Activated CD8-positive, alpha-beta memory T cell treated with anti-CD3 and anti-CD28 coated beads for 36 hours (primary cell): Measurements from ENCODE around the gene ANKRD16. TPM values are rescaled to one million over a fixed set of nuclear protein-coding genes. Genes with fewer than 3 reads are reported as not detected.

Experiments used
- CTCF ChIA-PET: fragments of 350-600 bp; sonication (Branson Sonifier 250); formaldehyde crosslinking; loops from one replicate; lab custom pipeline; 2021; ENCODE audit warnings: antibody characterized with exemption; lab: Charles Lee
- POLR2A ChIA-PET: fragments of 350-600 bp; sonication (Branson Sonifier 250); formaldehyde crosslinking; loops from one replicate; lab custom pipeline; 2021; ENCODE audit warnings: antibody characterized with exemption; lab: Charles Lee
- total RNA-seq, 2 experiments: library from RNA; stranded (reverse); gene quantifications; one replicate each; pipeline ENCODE4 v1.2.3, GENCODE V29; 2021

ANKRD16 gene
- total RNA-seq, 2 experiments from 2014 or later, result 8.7 to 9.7 TPM

DNA sequence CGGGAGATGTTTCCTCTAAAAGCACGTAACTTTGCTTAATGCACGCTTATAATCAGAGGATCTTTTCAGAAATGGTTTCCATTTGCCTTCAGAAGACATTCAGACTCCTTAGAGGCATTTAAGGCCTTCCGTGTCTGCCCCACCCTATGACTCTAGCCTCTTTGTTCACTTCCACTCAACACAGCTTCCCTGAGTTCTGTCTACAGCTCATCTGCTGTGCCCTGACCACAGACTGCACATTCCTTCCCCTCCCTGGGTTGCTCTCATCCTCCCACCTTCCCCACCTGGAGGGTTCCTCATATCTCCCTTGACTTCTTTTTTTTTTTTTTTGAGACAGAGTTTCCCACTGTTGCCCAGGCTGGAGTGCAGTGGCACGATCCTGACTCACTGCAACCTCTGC lies 17.0 kb upstream of the ANKRD16 start:
- CTCF ChIA-PET, result no interaction called here
- POLR2A ChIA-PET, result no interaction called here

DNA sequence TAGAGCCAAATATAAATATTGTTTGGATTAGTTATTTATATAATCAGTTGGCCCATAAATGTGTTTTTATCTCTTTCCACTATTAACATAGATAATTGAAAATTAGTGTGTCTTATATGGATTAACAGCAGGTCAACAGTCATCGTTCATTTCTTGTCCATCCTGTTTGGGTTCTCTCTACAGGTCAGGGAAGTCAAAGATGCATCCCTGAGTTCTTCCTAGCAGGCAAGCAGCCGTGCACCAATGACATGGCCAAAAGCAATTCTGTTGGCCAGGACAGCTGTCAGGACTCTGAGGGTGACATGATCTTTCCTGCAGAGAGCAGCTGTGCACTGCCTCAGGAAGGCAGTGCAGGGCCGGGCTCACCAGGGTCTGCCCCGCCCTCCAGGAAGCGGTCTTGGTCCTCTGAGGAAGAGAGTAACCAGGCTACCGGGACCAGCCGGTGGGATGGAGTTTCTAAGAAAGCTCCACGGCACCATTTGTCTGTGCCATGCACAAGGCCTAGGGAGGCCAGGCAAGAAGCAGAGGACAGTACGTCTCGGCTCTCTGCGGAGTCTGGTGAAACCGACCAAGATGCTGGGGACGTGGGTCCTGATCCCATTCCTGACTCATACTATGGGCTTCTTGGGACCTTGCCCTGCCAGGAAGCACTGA lies 16.3 kb upstream of the ANKRD16 start:
- ChIA-PET CTCF (no interaction called here), POLR2A (no interaction called here)

DNA sequence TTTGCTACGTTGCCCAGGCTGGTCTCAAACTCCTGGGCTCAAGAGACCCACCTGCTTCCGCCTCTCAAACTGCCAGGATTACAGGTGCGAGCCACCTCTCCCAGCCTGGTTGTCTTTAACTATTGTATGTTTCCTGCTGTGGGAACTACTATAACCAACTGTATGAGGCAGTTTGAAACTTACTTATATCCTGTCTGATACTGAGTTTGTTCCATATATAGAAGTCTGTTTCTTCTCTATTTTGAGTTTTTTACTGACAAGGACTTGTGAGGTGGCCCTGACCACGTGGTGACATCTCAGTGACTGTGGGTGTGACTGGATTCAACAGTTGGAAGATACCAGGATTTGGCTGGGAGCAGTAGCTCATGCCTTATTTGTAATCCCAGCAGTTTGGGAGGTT lies 14.5 kb upstream of the ANKRD16 start:
- CTCF ChIA-PET, result no interaction called here
- POLR2A ChIA-PET, result no interaction called here

DNA sequence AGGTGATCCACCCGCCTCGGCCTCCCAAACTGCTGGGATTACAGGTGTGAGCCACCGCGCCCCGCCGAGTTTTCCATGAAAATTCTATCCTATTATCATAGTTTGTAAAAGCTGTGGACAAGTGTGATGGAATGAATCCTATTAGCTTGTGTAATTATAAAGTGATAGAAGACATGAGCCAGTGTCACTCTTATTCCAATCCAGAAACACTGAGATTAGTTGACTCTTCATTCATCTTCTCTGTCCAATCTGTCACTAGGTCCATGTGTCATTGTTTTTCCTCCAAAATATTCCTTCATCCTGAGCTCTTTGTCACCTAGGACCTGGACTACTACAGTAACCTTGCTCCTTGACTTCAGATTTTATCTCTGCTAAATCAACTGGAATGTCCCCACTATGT lies 13.9 kb upstream of the ANKRD16 start:
- ChIA-PET POLR2A (no interaction called here), CTCF (interaction anchor here (1.3 to 1.8 kb wide), 2 partner anchors 14 to 15 kb away, joined by 3 read pairs; partner anchors contain the start of genes ANKRD16 and FBH1)

DNA sequence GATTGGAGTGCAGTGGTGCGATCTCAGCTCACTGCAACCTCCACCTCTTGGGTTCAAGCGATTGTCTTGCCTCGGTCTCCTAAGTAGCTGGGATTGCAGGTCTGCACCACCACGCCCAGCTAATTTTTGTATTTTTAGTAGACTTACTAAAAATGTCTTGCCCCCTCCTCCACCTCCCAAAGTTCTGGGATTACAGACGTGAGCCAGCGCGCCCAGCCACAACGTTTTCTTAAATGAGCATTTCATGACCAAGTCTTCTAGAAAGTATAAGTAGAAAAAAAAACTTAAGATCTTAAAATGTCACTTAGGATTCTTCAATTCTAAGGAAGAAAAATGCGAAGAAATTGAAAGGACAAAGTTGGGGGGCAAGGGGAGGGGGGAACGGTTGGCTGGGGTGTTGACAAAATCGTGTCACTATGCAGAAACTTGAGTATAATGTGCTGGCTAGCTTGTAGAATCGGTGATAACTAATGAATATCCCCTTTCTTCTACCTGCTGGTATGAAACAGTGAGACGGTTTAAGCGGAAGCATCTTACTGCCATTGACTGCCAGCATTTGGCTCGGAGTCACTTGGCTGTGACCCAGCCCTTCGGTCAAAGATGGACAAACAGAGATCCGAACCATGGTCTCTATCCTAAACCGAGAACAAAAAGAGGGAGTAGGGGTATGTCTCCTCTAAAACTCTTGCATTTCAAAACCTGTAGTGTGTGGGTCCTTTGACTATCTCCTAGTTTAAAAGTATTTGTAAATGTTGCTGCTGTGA lies 13.0 kb upstream of the ANKRD16 start:
- ChIA-PET POLR2A (no interaction called here), CTCF (interaction anchor here (1.3 to 1.8 kb wide), 2 partner anchors 13 to 14 kb away, joined by 3 read pairs; partner anchors contain the start of genes ANKRD16 and FBH1)

DNA sequence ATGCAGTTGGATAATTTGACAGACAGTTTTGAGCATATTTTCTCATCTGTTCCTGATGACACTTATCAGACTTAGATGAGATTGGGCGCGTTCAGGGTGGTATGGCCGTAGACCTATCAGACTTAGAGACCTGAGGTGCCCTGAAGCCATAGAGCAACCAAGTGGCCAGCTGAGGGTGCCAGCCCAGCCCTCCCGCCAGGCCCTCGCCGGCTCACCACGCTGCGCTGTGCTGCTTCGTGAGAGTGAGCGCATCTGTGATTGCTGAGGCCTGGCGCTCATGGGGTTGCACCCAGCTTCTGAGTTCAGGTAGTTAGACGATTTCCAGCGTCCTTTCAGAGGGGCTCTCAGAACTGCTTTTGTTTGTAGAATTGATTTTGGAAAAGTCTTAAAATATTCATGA lies 10.6 kb upstream of the ANKRD16 start:
- CTCF ChIA-PET, result no interaction called here
- POLR2A ChIA-PET, result no interaction called here

DNA sequence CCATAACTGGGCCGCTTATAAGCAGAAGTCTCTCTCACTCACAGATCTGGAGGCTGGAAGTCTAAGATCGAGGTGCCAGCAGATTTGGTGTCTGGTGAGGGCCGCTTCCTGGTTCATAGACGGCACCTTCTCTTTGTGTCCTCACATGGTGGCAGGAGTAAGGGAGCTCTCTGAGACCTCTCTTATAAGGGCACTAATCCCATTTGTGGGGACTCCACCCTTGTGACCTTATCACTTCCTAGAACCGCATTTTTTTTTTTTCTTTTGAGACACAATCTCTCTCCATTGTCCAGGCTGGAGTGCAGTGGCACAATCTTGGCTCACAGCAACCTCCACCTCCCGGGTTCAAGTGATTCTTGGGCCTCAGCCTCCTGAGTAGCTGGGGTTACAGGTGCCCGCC lies 8.5 kb upstream of the ANKRD16 start:
- CTCF ChIA-PET, result no interaction called here
- POLR2A ChIA-PET, result no interaction called here

DNA sequence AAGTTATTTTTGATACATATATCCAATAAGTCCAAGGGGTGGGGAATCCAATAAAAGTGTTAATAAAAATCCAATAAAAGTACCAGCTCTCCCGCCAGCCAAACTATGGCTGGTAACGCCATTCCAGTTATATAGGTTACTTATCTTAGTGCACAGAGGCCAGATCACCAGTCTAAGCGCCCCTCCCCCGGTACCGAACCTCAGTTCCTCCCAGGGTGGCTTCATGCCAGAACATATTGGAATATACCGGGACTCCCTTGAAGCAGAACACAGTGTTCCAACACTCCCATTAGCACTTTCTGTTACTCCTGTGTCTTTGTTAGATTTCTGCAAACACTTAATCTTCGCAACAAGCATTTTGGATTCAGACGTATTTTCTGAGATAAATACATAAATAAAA lies 7.8 kb upstream of the ANKRD16 start:
- ChIA-PET POLR2A (no interaction called here), CTCF (no interaction called here)

DNA sequence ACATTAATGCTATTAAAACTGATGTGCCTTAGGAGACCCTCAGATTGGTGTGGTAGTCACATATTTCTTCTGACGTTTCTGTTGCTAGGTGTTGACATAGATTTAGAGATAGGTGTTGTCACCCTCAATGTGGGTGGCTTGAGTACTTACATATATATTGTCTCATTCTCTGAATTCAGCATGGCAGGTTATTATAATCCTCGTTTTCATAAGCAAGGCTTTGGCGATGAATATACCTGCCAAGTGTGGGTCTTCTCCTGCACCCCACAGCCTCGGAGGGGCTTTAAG lies 7.3 kb upstream of the ANKRD16 start:
- POLR2A ChIA-PET, result no interaction called here
- CTCF ChIA-PET, result no interaction called here

DNA sequence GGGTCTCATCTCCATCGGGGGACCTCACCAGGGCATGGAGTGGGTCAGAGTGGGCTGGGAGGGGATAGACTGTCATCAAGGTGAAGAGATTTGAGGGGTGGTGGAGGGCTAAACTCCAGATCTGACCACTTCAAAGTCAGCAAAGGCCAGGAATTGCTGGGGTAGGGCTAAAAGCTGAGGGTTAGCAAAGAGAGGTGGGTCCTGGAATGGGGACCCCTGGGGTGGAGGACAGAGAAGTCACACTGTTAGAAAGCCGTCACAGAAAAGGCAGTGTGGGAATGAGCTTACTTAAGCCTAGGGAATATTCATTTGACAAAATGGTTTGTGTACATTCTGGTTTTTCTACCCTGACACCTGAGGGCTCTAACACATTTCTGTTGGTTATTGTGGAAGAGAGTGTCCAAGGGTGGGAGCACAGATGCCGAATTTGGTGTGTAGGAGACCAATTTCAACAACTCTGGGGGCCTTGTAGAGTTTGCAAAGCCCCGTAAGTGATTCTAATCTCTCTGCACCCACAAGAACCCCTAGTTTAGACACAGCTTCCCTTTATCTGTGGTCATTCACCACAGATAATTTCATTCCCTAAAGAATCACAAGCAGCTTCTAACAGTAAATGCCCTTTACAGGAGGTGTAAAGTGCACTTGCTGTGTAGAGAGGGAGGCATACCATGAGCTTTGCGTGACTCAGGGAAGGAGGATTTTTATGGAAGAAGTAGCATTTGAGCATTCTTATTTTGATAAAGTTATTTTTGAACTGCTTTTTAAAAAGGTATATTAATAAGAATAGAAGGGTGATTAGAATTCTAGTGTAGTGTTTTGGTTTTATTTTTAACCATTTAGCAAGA lies 6.7 kb upstream of the ANKRD16 start:
- ChIA-PET POLR2A (no interaction called here), CTCF (no interaction called here)

DNA sequence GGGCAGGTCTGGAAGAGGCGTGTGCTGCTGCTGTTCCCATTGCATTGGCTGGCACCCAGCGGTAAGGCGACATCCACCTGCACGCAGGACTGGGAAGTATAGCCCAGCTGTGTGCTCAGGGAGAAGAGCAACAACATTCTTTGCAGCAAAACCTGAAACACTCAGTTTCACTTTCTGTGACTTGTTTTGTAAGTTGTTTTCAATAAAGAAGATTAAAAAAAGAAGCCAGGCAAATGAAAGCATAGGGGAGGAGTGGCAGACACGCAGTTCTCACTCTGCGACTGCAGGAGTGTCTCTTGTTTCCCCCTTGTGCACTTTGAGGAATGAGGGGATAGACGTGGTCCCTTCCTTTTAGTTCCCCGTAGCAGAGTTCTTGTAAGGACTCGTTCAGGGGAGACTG lies 6.1 kb upstream of the ANKRD16 start:
- POLR2A ChIA-PET, result no interaction called here
- CTCF ChIA-PET, result no interaction called here

DNA sequence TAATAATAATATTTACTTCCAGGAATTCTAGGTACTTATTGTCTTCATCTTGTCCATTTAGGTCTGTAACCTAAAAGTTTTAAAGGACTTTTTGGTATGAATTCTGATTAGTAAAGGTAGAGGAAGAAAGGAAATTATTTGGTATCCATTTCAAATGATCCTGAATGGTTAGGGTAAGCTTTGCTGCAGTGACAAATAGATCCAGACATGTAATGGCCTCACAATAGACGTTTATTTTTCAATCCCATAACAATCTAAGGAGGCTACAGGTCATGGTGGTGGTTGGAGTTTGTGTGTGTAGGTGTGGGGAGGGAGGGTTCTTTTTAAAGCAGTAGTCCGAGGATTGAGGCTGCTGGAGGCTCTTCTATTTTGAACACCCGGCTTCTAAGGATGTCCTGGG lies 5.7 kb upstream of the ANKRD16 start:
- CTCF ChIA-PET, result interaction anchor here (0.6 kb wide), 1 partner anchor 11 kb away, joined by 5 read pairs; no protein-coding TSS in a partner anchor
- POLR2A ChIA-PET, result no interaction called here

DNA sequence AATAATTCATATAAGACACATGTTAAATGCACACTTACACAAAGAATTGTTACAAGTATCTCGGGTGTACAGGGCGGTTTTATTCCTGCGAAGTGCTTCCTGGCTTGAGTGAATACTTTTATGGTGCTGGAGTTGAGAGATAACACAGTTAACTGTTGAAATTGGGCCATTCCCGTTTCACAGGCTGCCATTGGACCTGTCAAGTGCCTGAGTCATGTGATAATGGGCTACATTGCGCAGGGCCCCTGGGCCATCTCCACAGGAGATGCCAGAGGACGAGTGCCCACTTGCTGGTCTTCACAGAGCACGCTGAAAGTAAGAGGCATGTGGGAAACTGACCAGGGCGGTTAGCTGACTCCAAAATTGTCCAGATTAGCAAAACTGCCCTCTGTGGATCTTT lies 5.2 kb upstream of the ANKRD16 start:
- ChIA-PET CTCF (interaction anchor here (0.6 kb wide), 1 partner anchor 11 kb away, joined by 5 read pairs; no protein-coding TSS in a partner anchor), POLR2A (no interaction called here)

DNA sequence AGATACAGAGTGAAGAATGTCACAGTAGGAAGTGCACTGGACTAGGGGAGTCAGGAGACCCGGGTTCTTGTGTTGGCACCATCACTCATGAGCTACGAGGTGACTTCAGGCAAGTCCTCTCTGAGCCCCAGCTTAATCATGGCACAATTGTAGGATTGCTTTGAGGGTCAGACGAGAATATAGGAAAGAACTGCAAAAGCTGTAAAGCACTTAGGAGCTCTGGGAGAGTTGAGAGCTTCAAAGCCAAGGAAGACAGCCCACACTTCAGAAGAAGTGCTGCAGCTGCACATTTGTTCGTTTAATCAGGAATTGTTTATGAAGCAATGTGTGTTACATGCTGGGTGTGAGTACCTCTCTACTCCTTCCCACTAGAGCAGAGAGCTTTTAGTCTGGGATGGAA lies 4.7 kb upstream of the ANKRD16 start:
- CTCF ChIA-PET, result interaction anchor here (0.9 kb wide), 1 partner anchor 13 kb away, joined by 3 read pairs; no protein-coding TSS in a partner anchor
- POLR2A ChIA-PET, result no interaction called here

DNA sequence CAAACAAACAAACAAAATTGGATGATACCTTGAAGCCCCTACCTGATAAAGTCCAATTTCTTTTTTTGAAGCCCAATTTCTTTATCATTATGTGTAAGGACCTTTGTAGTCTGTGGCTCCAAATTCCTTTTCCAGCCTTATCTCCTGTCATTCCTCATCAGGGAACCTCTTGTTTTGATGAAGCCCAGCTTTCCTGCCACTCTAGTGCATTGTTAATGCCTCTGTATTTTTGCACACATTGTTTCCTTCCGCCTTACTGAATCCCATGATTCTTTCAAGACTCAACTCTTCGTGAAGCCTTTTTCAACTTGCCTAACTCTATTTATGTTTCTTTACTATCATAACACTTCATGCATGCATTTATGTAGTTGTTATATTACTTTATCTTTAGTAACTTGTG lies 3.6 kb upstream of the ANKRD16 start:
- ChIA-PET CTCF (no interaction called here), POLR2A (no interaction called here)

DNA sequence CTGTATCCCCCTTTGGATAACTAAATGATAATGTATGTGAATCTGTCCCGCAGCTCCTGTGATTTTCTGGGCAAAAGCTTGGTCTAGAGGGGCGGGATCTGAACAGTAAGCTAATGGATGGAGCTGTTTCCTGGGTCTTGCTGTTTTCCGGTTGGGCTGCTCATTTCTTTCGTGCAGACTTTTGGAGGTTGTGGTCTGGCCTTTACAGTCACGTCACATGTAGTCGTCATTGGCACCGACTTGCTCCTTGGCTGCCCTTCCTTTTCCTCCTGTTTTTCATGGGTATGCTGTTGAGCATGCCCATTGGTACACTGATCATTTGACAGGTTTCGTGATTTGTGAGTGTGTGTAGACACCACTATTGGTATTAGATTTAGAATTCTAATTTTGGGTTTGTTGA lies 2.3 kb upstream of the ANKRD16 start:
- CTCF ChIA-PET, result no interaction called here
- POLR2A ChIA-PET, result no interaction called here

DNA sequence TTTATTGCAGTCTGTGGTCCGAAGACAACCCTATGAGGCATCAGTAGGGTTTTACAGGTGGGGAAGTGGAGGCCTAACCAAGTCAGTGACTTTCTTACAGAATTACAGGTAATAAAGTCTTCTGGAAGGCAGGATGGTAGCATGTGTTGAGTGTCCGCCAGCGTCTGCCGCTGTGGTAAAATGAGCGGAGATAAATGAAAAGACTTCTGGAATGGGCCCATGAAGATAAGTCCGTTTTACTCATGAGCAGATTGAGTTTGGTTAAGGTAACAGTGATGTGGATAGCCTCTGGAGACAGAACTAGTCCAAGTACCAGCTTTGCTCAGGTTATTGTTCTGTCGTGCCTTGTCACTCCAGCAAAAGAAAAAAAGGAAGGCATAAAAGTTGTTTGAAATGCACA lies 1.3 kb upstream of the ANKRD16 start:
- POLR2A ChIA-PET, result interaction anchor here (1.6 kb wide), 1 partner anchor 77 kb away, joined by 9 read pairs; the partner anchor contains the start of gene GDI2
- CTCF ChIA-PET, result interaction anchor here (1.0 kb wide), 1 partner anchor 201 kb away, joined by 3 read pairs; no protein-coding TSS in a partner anchor

DNA sequence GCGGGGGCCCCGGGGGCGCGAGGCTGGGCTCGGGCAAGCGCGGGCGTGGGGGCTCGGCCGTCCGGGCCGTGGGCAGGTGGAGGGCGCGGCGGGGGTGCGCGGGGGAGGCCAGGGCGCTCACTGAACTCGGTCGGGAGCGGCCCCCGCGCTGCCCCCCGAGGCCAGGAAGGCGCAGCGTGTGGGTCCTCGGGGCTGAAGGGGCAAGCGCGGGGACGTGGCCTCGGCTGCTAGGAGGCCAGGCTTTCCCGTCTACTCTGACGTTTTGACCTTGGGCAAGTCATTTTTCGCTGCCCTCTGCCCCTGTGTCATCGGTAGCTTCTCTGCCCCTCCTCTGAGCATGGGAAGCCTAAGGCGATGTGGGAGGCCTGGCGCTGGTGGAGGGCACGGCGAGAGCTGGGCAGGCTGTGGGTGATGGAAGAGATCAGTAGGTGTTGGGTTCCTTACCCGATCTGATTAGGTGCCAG lies 791 bp upstream of the ANKRD16 start:
- CTCF ChIA-PET, result interaction anchor here (0.6 to 1.0 kb wide), 4 partner anchors 13 to 202 kb away, joined by 3 read pairs; no protein-coding TSS in a partner anchor
- POLR2A ChIA-PET, result interaction anchor here (0.6 to 1.6 kb wide), 7 partner anchors 28 to 121 kb away, joined by 3 to 9 read pairs (median 4); partner anchors contain the start of genes GDI2 and IL15RA

DNA sequence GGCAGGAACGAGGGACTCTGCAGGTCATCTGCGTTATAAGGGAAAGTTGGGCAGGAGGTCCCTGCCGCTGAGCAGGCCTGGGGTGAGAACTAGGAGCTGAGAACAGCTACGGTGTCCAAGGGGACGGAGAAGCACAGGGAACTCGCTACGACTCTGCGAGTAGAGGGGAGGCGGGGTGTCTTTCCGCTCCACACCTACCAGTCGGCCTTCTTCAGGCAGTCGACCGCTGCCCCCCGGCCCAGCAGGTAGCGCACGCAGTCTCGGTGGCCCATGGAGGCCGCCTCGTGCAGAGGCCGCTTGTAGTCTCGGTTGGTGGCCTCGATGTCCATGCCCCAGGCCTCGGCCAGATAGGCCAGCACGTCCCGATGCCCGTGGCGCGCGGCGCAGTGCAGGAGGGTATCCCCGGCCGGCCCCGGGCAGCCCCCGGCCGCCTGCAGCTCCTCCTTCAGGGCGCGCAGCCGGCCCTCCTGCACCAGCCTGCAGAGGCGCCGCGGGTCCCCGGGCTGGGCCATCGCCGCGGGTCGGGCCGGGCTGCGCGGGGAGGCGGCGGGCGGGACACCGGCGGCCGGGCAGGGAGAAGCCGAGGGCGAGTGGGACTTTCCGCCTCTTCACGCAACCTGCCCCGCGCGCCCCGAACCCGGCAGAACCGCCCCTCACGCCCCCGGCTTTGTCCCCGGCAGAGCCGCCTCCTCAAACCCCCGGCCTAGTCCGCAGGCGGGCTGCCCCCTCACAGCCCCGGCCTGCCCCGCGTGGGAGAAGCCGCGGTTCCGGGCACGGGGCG lies 660 bp downstream of the ANKRD16 start:
- CTCF ChIA-PET, result interaction anchor here (0.7 to 1.4 kb wide), 4 partner anchors 10 to 26 kb away, joined by 3 read pairs; no protein-coding TSS in a partner anchor
- POLR2A ChIA-PET, result interaction anchor here (0.9 to 1.6 kb wide), 3 partner anchors 27 to 75 kb away, joined by 3 to 9 read pairs (median 3); partner anchors contain the start of gene GDI2
